Myocyte (in vitro differentiated cells): ENCODE data around the gene ATP6V1B1. TPM values are rescaled to one million over a fixed set of nuclear protein-coding genes. Genes with fewer than 3 reads are reported as not detected.

Experiments
- DNase-seq: peaks from one replicate; pipeline ENCODE4 v3.0.0-alpha.2; 2012; ENCODE audit warnings: low read depth
- total RNA-seq: library from RNA; depleted of rRNA; stranded (reverse); fragments of >200 nt; gene quantifications from 2 replicates; pipeline ENCODE4 v1.2.3, GENCODE V29; 2014

The ATP6V1B1 gene
- total RNA-seq, 1 donor from 2014 or later, result 3.8 TPM

GRCh38 chr2:70901227-70902066, 34.3 kb upstream of the ATP6V1B1 start:
- peak; percentile 62 for DNase-seq

DNA sequence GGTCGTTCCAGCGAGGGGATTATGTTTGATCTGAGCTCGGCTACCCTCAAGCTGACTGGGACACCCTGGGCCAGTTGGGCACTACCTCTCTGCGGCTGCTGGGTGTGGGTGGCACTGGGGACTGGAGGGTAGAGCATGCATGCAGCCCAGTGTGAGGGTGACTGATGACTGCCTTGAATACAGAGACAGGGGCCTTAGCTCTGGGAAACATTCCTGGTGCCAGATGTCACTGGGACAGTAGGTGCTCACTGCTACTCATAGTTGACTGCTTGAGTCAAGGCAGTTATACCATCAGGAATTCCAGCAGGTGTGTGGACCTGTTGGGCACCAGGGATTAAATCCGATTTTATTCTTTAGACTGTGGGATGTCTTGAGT, 33.6 kb upstream of the ATP6V1B1 start:
- no peak for DNase-seq

GRCh38 chr2:70902579-70902978, 33.1 kb upstream of the ATP6V1B1 start:
- DNase-seq, result no peak

- no peak for DNase-seq
These were observed 32.5 kb upstream of the ATP6V1B1 start for GRCh38 chr2:70903171-70903570.

DNA sequence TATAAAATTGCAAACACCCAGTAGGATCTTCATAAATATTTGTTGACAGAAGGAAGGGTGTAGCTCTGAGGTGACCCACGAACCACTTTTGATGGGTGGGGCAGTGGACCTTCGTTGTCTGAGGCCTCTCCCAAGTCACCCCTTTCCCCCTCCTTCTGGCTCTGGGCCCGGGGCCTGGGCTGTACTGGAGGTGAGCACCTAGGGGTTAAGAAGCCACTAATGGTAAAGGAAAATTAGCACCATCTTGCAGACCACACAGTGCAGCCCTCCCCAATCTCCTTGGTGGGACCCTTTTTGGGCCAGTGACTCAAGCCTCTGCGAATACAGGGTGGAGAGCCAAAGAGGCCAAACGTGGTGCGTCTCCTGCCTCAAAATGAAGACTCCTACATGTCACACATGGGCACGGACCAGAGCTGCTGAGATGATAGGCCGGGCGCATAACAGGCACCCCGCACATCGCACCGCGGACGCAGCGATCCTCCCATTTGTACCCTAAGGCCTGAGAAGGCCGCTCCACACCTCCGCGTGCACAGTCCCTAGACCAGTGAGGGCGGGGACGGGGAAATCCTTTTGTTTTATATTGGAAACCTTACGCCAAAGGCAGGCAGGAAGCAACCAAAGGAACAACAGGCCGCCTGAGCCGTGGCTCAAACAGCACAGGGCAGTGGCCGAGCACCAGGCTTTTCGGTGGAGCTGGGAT, 31.9 kb upstream of the ATP6V1B1 start:
- no peak for DNase-seq

- no peak for DNase-seq
These were observed 31.1 kb upstream of the ATP6V1B1 start for GRCh38 chr2:70904371-70905216.

DNA sequence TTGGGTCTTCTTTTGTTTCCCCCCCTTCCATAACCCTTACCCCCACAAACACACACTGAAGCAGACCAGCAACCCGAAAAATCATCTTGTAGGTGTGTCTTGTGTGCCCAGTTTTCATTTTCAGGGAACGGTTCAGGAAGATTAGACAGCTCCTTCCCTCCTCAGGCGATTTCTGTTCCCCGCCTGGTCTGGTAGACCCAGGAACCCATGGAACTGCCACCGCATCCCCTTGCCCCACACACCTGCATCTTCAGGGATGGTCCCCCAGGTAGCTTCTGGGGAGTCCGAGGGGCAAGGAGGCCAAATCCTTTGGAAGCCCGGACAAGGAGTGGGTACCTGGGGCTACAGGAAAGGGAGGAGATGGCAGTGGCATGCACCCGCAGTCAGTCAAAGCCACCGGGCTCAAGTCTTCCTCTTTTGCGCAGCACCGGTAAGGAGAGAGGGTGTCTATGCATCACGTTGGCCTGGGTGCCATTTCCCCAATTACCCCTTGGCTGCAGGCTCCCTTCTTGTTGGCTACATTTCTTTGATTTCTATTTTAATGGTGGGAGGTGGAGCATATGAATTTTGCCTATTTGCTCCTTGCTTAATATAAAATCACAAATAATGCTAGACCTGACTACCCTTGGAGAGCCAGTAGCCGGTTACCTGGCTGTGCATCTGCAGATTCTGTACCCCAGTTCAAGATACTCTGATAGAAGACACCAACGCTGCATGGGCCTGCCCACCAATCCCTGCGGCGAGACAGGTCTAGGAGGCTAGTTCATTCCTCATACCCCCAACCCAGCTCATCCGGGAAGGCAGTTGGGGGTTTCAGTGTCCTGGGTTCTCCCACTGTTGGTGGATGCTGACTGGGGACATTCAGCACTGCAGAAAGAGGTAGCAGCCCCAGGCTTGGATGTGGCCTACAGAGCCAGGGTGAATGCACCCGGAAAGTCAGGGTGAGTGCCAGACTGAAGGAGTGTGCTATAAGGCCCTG, 30.0 kb upstream of the ATP6V1B1 start:
- no peak for DNase-seq

GRCh38 chr2:70906439-70907005, 29.2 kb upstream of the ATP6V1B1 start:
- no peak for DNase-seq

DNA sequence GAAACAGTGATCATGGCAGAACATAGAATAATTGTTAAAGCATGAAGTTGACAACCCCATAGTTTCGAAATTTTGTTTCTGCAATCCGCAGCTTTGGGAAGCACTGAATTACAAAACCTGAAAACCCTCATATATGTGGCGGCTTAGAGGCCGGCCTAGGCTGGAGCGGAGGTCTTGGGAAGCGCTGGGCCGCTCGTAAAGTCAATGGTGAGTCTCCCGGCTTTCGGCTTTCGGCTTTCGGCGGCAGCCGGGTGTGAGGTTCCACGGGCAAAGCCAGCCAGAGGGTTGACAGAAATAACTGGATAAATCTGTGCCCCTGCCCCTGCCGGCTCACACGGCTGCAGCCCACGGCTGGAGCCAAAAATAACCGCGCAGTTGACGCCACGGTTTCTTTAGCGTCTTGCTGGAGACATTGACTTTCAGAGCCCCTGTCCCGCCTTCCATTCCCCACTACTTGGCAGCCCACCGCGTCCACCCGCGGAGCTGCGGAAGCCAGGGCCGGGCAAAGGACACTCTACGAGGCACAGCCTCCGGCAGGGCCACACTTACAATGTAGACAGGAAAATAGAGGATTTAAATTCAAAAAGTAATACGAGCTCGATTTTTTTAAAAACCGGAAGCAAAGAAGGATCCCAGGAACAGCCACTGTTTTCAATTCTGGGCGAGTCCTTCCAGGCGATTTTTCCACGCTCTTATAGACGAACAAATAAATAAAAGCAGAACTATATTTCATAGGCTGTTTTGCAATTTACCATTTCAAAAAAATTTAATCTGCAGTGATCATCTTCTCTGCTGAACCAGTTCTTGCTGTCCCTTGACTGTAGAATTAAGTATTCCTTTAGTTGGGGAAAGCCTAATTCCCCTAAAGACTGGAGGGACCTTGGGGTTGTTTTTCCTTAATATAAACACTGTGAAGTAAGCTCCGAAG, 28.3 kb upstream of the ATP6V1B1 start:
- no peak for DNase-seq

- no peak for DNase-seq
These were observed 19.4 kb upstream of the ATP6V1B1 start for GRCh38 chr2:70916291-70916690.

- DNase-seq, result no peak
These were observed 17.7 kb upstream of the ATP6V1B1 start for GRCh38 chr2:70918016-70918415.

DNA sequence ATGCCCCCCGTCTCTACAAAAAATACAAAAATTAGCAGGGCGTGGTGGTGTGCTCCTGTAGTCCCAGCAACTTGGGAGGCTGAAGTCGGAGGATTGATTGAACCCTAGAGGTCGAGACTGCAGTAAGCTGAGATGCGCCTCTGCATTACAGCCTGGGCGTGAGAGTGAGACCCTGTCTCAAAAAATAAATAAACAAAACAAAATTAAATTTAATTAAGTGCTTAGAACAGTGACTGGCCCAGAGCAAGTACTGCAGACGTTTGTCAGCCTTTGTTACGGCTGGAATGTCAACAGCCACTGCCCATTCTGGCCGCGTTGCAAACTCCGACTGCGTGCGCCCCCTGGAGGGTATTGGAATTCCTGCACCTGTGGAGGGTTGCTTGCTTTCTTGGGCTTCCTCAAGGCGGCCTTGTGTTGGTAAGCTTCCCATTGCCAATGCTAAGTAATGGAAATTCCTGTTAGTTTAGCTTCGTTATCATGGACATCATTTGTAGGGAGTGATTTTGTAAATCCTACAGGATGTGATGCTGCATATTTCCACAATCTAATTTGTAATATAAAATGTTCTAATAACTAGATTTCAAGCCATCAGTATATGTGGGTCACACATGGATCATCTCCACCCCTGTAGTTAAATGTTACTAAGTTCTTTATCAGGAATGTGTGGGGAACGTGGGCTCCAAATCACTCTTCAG, 15.9 kb upstream of the ATP6V1B1 start:
- DNase-seq, result peak; percentile 87

GRCh38 chr2:70920367-70920715, 15.4 kb upstream of the ATP6V1B1 start:
- no peak for DNase-seq

DNA sequence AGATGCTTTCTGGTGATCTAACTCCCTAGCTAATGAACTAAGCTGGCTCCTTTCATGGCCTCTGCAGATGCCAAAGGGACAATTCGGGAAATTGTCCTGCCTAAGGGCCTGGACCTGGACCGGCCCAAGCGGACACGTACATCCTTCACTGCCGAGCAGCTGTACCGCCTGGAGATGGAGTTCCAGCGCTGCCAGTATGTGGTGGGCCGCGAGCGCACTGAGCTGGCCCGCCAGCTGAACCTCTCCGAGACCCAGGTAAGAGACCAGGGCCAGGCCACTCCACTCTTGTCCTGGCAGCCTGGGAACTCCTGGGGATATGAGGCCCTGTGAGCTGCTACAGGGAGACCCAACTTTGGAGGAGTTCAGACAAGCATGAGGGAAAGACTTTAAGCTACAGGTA, 14.7 kb upstream of the ATP6V1B1 start:
- no peak for DNase-seq

GRCh38 chr2:70921839-70922234, 13.9 kb upstream of the ATP6V1B1 start:
- peak; percentile 33 for DNase-seq

- peak; percentile 91 for DNase-seq
These were observed 13.2 kb upstream of the ATP6V1B1 start for GRCh38 chr2:70922235-70923234.

DNA sequence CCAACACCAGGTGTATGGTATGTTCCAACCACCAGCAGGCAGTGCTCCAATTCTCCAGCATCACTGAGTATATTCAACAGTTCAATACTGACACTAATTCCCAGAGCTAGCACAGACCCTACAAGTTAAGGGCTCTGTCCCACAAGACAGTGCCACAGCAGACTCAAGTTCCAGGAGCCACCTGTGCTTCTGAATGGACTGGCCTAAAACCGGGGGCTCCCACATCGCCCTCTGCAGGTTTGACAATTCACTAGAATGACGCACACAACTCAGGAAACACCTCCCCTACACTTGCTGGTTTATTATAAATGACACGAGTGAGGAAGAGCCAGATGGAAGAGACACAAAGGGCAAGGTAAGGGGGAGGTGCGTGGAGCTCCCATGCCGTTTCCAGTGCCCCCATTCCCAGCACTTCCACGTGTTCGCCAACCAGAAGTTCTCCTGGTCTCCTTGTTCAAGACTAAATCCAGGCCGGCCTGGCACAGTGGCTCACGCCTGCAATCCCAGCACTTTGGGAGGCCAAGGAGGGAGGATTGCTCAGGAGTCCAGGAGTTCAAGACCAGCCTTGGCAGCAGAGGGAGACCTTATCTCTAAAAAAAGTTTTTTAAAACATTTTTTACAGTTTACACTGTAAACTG, 12.2 kb upstream of the ATP6V1B1 start:
- peak; percentile 67 for DNase-seq
